Activated CD8-positive, alpha-beta memory T cell treated with anti-CD3 and anti-CD28 coated beads, Interleukin-2, amount 50 U/mL, for 48 hours (primary cell): ENCODE data around the gene FRMD4A.

ENCODE experiments used
- DNase-seq: peaks from one replicate; pipeline ENCODE4 v3.0.0-alpha.2; 2020

FRMD4A gene

DNA sequence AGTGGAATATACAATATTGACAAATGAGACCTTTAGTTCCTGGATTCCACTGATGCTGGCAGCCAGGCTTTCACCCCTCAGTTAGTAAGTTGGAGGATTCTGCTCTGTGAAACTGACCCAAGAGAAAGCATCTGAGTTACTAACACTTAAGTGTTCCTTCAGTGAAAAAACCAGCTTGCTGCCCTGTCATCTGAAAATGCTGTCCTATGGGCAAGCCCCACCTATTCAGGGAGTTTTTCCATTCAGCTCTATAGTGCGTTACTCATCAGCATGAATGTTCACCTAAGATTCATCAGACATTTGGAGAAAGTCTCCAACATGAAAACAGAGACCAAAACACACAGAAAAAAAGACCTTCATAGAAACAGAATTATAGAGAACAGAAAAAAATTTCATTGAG, 706.1 kb downstream of the FRMD4A start:
- no peak for DNase-seq

DNA sequence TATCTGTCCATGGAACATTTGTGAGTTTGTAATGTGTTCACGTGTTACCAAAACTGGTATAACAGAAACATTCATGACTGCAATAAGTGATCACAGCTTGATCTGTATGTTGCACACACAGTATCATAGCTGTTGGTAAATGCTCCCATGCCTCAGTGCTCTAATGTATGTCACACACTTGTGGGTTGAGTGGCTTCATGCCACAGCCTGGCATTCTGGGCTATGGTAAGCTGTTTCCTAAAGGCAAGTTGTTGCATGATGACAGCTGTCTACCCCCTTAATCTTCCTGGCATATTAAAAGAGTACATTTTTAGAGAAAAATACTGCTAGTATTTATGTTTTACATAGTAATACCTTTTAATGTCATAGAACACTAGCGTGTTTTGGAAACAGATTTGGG, 708.8 kb downstream of the FRMD4A start:
- DNase-seq, result no peak

DNA sequence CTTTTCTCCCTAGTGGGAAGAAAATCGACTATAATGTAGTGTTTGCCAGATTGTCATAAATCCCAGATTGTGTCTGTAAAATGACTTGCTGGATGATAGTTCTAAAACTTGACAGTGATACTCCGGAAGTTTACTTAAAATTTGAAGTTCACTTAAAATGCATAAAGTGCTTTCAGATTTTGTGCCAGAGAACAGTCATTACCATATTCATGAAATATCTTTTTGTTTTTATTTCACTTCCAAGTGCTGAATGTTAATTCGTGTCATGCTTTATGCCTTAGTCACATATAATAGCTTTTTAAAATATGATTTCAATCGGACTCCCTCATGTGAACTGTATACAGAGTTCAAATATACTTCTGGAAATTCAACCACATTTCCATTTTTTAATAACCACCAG, 713.6 kb downstream of the FRMD4A start:
- no peak for DNase-seq

DNA sequence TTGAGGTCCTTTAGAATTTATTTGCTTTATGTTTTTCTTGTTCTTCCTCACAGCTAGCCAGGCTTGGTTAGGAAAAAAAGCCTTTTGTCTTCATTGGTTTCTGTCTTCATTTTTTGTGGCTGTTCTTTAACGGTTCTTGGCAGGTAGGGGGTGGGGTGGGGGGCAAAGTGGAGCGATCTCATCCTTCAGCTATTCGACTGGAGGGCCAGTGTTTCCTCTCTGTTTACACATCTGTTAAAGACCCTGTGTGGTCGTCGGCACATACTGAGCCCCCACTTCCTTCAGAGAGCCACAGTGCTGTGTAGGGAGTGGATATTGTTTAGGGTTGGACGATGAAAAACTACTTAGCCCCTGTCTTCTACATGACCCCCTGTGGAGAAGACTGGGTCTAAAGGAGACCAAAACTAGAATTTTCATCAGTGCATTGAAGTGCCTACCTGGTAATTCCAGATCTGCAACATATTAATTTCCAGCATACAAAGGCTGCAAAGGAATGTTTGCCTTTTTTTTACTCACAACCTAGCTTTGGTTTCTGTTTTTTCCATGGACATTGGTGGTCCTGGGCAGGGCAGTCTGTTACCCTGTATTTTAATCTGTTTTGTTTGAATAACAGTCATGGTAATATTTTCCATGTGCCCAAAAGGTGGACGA, 714.9 kb downstream of the FRMD4A start:
- no peak for DNase-seq

DNA sequence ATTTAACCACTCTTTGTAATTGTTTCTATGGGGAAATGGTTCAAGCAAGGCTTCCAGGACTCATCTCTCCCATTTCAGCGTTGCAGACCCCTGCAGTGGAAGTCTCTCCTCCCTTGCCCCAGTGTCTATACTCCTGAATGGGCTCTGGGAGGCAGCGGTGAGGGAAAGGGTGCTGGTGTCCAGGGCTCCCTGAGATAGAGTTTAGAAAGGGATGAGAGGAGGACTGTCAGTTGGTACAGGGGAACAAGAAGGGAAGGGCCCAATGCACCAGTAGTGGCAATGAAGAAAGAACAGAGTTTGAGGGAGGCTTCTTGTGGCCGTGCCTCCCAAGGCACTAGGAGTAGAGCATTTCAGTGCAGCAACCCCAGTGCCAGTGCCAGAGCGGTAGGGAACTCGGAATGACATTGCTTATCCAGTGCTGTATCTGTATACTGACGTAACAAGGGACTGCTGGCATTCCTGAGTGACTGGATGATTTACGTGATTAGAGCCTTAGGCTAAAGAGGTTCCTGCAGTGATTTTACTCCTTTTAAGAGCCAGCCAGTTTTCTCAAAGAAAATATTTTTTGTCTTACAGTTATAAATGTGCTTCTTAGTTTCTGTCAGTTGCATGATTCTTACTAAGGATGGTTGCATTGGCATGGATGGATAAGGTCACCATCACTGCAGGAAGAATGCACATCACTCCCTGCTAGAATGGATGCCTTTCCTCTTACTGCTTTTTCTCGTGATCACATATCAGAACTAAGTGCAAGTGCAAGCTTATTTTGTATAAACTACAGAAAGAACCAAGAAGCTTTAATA, 716.0 kb downstream of the FRMD4A start:
- DNase-seq, result no peak

DNA sequence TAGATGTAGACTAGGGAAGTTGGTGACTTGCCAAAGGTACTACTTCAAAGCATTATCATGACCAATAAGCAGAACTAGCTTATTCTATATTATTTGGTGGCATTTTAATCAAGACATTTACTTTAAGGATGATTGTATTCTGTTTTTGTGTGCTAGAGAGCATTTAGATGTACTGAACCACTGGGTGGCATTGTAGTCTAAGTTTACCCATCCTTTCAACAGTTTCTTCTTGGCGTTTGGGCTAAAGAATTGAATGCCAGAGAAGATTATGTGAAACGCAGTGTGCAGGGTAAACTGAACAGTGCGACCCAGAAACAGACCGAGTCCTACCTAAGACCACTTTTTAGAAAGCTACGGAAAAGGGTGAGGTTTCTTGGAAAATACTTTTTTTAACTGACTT, 717.2 kb downstream of the FRMD4A start:
- DNase-seq, result no peak

DNA sequence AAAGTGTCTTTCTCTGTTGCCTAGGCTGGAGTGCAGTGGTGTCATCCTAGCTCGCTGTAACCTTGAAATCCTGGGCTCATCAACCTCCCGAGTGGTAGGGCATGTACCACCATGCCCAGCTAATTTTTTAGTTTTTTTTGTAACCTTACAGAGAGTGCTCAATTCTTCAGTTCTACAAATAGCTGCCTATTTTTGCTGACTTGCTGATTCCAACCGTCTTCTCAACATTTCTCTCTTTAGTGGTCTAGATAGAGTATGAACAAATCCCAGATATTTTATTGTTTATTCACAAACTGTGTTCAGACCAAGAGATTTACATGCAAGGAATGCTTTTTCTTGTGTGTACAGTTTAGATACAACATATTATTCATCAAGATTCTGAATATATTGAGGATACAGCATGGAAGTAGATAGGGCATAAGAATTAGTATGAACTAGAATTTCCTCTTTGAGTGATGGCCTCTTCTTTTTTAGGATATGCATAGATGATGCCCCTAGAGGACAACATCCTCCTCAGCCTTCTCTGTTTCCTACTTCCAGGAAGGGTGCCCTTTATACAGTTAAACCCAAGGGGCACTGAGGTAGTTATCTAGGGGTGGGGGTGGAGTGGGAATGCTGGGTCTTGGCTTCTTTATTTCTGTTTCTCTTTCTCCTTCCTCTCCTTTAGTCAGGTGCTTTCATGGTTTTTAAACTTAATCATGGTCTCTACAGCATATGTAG, 717.9 kb downstream of the FRMD4A start:
- no peak for DNase-seq

DNA sequence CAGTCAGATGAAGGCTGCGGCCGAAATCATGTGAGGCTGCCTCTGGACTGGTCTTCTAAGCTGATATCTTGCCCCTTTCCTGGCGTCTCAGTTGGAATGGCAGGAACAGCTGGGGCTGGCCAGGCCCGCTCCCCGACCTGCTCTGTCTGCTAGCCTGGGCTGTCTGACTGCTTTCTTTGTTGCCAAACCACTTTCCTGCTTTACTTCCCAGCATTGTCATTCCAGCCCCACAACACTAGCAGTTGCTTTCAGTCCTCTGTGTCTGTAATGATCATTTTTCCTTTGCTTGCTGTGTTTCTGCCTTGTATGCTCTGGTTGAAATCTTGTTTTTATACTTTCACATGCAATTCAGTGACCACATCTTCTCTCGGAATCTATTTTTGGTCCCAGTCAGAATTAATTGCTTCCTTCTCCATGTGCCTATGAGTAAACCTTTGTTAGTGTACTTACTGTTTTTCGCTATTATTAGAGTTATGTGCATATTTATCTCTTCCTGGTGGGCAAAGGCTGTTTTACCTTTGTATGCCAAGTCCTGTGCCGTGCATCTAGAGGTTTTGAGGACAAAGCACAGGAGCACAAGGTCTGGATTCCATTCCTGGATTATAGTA, 722.4 kb downstream of the FRMD4A start:
- no peak for DNase-seq

DNA sequence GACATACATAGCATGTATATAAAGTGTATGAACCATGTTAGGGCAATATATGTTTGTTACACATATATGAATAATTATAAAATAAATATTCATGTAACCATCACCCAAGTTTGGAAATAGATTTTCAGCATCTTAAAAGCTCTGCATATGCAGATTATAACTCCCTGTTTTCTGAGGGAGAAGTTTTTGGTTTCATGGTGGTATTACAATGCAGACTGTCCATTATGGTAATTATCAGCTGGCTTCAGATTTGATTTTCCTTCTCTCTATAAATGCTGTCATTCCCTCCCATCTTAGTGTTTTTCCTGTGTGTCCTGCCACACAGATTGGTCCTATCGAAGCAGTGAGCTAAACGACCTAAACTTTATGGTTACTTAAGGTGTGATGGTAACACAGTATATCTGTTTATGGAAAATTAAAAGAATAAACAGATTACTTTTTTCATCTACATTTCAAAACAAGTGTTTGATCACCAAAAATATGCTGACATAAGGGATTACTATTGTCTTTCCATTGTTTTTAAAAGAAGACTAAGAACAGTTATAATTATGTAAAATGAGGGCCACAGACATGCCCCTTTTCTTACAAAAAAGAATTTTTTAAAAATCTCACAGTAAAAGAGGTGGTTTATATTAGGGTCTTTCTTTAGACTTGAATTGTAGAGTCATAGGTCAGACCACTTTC, 726.2 kb downstream of the FRMD4A start:
- no peak for DNase-seq

DNA sequence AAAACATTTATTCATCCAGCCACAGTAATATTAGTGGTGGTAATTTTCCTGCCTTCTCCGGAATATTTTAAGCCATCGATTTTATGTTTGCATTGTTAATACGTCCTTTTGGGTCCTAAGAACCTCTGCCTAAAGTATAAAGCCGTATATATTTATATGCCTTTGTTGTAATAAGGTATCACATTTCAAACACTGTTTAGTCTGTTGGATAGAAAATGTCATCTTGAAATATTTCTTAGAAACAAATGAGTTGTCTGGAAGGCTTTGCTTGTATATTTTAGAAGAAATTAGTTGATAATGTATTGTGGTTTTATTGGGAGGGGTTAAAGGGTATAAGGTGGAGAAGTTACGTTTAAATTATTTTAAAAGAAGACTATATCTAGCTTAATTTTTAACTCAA, 732.8 kb downstream of the FRMD4A start:
- DNase-seq, result no peak

DNA sequence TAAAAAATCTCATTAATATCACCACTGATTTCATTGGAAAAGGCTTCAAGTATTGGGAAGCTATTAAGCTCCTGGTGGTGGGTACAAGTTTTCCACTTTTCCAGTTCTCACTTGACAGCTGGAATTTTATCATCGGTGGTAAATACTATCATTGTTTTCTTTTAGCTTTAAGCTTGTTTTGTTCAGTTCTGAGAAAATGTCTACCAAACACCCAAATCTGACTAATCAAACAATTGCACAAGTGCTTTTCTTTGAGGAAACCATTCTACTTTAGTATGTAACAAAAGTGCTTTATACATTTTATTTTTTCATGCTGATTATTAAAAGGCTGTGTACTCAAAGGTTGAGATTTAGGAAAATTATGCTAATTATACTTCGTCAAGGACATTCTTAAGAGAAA, 736.1 kb downstream of the FRMD4A start:
- DNase-seq, result no peak
